GM12865 (cell line): ENCODE results near the gene STX16.

ENCODE experiments used
- DNase-seq: peaks from one replicate; pipeline ENCODE4 v3.0.0; 2010; ENCODE audit warnings: low read depth
- H3K4me3 ChIP-seq: 2 replicates; pipeline ENCODE4 v1.5.1; 2011; ENCODE audit warnings: mild to moderate bottlenecking, low read depth, low read length, control low read depth
- CTCF ChIP-seq: IDR thresholded peaks from 2 replicates; pipeline ENCODE4 v1.5.1; 2011; ENCODE audit warnings: low read length, control low read depth, low read depth, inconsistent platforms; ENCODE audit not compliant: insufficient read depth; ENCODE audit errors: missing control alignments

STX16 gene

GRCh38 chr20:58712151-58712791, 61.2 kb downstream of the STX16 start:
- no peak for DNase-seq
- H3K4me3 ChIP-seq = no peak overlapping the region
- TF ChIP-seq CTCF = no peak

- no peak for DNase-seq
- H3K4me3 ChIP-seq = no peak overlapping the region
- no peak for TF ChIP-seq CTCF
These were observed 62.0 kb downstream of the STX16 start for GRCh38 chr20:58712806-58713731.

DNA sequence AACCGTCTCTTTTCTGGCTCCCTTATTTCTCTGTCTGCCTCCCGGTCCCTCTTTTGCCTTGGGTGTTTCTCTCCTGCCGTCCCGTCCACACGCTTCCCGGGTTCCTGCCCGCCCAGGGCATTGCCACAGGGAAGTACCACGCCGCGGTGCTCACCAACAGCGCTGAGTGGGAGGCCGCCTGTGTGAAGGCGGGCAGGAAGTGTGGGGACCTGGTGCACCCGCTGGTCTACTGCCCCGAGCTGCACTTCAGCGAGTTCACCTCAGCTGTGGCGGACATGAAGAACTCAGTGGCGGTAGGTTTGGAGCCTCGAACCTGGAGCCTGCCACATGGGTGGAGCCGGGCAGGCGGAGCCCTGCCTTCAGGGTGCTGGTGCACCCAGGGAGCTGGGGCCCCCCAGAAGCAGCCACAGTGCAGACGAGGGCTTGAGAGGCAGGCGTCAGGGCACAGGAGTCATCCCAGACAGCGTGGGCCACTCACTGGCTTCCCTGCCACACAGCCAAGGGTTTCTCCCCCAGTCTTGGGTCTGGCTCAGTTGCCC, 62.8 kb downstream of the STX16 start:
- DNase-seq = no peak
- H3K4me3 ChIP-seq = no peak overlapping the region
- no peak for TF ChIP-seq CTCF

DNA sequence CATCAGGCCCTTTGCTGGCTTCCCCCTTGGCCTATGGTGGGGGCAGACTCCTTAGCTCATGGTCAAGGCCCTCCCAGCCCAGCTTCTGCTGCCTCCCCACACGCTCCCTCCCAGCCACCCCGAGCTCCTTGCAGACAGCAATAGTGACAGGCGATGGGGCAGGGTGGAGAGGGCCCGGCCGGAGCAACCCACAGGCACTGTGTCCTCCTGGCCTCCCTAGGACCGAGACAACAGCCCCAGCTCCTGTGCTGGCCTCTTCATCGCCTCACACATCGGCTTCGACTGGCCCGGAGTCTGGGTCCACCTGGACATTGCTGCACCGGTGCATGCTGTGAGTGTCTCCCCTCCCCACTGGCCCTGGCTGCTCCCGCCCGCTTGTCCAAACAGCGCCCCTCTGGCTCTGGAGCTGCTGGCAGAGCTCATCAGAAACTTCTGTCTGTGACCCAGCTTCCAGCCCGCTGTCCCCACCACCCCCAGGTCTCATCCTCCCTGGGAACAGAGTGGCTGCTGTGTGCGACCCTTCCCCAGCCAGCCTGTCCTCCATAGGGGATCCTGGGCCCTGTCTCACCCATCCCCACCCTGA, 63.3 kb downstream of the STX16 start:
- DNase-seq = no peak
- no peak overlapping the region for H3K4me3 ChIP-seq
- no peak for TF ChIP-seq CTCF

- TF ChIP-seq CTCF = no peak
- H3K4me3 ChIP-seq = no peak overlapping the region
- DNase-seq = no peak
These were observed 63.9 kb downstream of the STX16 start for GRCh38 chr20:58714923-58715351.

DNA sequence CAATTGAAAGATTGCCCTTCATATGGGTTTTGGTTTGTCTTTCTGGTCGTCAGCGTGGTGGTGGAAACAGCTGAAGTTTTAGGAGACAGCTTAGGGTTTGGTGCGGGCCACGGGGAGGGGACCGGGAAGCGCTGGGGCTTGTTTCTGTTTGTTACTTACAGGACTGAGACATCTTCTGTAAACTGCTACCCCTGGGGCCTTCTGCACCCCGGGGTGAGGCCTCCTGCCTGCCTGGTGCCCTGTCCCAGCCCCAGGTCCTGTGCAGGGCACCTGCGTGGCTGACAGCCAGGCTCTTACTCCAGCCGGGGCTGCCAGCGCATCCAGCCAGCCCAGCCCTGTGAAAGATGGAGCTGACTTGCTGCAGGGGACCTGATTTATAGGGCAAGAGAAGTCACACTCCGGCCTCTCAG, 64.3 kb downstream of the STX16 start:
- TF ChIP-seq CTCF = no peak
- H3K4me3 ChIP-seq = no peak overlapping the region
- no peak for DNase-seq
